ENCODE measurements around the gene SCNN1B.

Gene SCNN1B

DNA sequence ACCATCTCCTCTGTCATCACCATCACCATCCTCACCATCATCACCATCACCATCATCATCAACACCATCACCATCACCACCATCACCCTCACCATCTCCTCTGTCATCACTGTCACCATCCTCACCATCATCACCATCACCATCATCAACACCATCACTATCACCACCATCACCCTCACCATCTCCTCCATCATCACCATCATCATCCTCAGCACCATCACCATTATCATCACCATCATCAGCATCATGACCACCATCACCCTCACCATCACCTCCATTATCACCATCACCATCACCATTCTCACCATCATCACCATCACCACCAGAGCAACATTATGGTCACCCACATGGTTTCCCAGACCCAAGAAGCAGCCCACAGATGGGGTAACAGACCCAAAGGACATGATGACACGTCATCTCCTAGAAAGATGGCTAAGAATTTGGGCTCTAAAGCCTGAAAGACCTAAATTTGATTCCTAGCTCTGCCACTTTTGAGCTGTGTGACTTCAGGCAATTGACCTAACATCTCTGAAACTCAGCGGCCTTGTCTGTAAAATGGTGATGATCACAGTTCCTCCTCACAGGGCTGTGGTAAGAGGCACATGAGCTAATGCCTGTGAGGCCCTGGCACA lies 14.6 kb downstream of the SCNN1B start:
- H3K27me3 ChIP-seq (ENCODE audit: insufficient read depth, poor library complexity, severe bottlenecking) = no peaks in the 10 kb centered on the region
- TF ChIP-seq, protein P1, sequence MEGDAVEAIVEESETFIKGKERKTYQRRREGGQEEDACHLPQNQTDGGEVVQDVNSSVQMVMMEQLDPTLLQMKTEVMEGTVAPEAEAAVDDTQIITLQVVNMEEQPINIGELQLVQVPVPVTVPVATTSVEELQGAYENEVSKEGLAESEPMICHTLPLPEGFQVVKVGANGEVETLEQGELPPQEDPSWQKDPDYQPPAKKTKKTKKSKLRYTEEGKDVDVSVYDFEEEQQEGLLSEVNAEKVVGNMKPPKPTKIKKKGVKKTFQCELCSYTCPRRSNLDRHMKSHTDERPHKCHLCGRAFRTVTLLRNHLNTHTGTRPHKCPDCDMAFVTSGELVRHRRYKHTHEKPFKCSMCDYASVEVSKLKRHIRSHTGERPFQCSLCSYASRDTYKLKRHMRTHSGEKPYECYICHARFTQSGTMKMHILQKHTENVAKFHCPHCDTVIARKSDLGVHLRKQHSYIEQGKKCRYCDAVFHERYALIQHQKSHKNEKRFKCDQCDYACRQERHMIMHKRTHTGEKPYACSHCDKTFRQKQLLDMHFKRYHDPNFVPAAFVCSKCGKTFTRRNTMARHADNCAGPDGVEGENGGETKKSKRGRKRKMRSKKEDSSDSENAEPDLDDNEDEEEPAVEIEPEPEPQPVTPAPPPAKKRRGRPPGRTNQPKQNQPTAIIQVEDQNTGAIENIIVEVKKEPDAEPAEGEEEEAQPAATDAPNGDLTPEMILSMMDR (IDR thresholded peaks at IDR 0.05; ENCODE audit: insufficient read depth, low read length) = no peak
- no peak for TF ChIP-seq POLR2AphosphoS5 (IDR thresholded peaks at IDR 0.05; ENCODE audit: low read depth)
- TF ChIP-seq, protein P2, sequence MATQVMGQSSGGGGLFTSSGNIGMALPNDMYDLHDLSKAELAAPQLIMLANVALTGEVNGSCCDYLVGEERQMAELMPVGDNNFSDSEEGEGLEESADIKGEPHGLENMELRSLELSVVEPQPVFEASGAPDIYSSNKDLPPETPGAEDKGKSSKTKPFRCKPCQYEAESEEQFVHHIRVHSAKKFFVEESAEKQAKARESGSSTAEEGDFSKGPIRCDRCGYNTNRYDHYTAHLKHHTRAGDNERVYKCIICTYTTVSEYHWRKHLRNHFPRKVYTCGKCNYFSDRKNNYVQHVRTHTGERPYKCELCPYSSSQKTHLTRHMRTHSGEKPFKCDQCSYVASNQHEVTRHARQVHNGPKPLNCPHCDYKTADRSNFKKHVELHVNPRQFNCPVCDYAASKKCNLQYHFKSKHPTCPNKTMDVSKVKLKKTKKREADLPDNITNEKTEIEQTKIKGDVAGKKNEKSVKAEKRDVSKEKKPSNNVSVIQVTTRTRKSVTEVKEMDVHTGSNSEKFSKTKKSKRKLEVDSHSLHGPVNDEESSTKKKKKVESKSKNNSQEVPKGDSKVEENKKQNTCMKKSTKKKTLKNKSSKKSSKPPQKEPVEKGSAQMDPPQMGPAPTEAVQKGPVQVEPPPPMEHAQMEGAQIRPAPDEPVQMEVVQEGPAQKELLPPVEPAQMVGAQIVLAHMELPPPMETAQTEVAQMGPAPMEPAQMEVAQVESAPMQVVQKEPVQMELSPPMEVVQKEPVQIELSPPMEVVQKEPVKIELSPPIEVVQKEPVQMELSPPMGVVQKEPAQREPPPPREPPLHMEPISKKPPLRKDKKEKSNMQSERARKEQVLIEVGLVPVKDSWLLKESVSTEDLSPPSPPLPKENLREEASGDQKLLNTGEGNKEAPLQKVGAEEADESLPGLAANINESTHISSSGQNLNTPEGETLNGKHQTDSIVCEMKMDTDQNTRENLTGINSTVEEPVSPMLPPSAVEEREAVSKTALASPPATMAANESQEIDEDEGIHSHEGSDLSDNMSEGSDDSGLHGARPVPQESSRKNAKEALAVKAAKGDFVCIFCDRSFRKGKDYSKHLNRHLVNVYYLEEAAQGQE (IDR thresholded peaks at IDR 0.05; ENCODE audit: insufficient replicate concordance, low read depth) = no peak
- no peak for TF ChIP-seq SPI1 (IDR thresholded peaks at IDR 0.05; ENCODE audit: borderline replicate concordance, low read depth)
- no peak for TF ChIP-seq GABPA (IDR thresholded peaks at IDR 0.05; ENCODE audit: low read depth)
- H3K27ac ChIP-seq (replicated peaks) = no peak overlapping the region
- DNase-seq (ENCODE audit: low read depth in 1 of 2, low spot score in 1 of 2) = no peak
- no peak overlapping the region for H3K4me3 ChIP-seq (replicated peaks; ENCODE audit: insufficient read depth, low read length)

DNA sequence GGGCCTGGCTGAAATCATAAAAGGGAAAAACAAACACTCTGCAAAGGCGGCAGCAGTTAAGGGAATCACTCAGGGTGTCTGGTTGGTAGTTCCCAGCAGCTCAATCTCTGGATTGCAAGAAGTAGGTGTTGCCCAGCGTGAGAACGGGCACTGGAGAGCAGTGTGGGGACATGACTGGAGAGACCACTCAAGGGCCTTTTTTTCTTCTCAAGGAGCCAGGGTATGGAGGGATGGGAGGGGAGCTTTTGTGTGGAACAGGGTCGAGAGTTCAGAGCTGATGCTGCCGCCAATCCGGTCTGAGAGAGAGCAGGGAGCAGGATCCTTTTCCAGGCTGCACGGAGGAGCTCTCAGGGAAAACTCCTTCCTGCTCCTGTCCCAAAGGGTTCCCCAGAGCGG lies 15.2 kb downstream of the SCNN1B start:
- Histone ChIP-seq H3K27ac (replicated peaks) (no peak overlapping the region), H3K27me3 (ENCODE audit: insufficient read depth, poor library complexity, severe bottlenecking) (no peaks in the 10 kb centered on the region), H3K4me3 (replicated peaks; ENCODE audit: insufficient read depth, low read length) (no peak overlapping the region)
- TF ChIP-seq, protein P1 (IDR thresholded peaks at IDR 0.05; ENCODE audit: insufficient read depth, low read length) = no peak
- TF ChIP-seq SPI1 (IDR thresholded peaks at IDR 0.05; ENCODE audit: borderline replicate concordance, low read depth) = no peak
- TF ChIP-seq GABPA (IDR thresholded peaks at IDR 0.05; ENCODE audit: low read depth) = no peak
- no peak for DNase-seq (ENCODE audit: low read depth in 1 of 2, low spot score in 1 of 2)

DNA sequence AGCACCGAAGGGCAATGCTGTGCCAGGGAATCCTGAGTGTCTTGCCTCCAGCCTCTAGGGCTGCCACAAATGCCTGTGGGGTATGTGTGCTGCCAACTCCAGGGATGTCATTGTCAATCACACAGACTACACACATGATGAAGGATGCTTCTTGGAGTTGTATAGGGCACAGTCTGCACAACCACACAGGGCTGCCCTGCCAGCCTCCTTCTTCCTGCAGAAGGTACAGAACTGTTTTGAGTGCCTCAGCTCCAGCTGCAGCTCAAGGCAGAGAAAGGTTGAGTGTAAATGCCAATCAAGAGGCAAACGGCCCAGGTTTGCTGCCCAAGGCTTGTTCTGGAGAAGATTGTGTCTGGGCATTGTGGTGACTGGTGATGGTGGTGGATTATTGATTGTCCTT lies 15.6 kb downstream of the SCNN1B start:
- DNase-seq (ENCODE audit: low read depth in 1 of 2, low spot score in 1 of 2) = no peak
- H3K4me3 ChIP-seq (replicated peaks; ENCODE audit: insufficient read depth, low read length) = no peak overlapping the region
- TF ChIP-seq GABPA (IDR thresholded peaks at IDR 0.05; ENCODE audit: low read depth) = no peak
- TF ChIP-seq, protein P2 (IDR thresholded peaks at IDR 0.05; ENCODE audit: insufficient replicate concordance, low read depth) = no peak
- no peak for TF ChIP-seq POLR2AphosphoS5 (IDR thresholded peaks at IDR 0.05; ENCODE audit: low read depth)
- TF ChIP-seq SPI1 (IDR thresholded peaks at IDR 0.05; ENCODE audit: borderline replicate concordance, low read depth) = no peak
- TF ChIP-seq, protein P1 (IDR thresholded peaks at IDR 0.05; ENCODE audit: insufficient read depth, low read length) = no peak
- no peak overlapping the region for H3K27ac ChIP-seq (replicated peaks)
- H3K27me3 ChIP-seq (ENCODE audit: insufficient read depth, poor library complexity, severe bottlenecking) = no peaks in the 10 kb centered on the region

DNA sequence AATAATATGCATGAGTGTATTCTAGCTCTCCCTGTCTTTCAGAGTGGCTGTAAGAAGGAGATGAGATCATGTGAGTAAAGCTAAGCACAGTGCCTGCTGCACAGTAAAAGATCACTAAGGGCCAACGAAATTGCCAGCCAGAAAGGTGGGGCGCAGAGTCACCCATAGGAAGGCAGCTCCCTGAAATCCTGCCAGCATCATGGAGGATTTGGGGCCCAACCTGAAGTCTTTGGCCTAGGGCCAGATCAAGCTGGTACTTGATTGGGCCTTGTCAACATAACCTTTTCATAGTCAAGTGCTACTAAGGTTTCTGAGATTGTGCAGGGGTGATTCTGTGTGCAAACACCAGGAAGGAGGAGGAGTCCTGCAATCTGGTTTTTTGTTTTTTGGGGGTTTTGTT lies 16.5 kb downstream of the SCNN1B start:
- TF ChIP-seq SPI1 (IDR thresholded peaks at IDR 0.05; ENCODE audit: borderline replicate concordance, low read depth) (no peak), GABPA (IDR thresholded peaks at IDR 0.05; ENCODE audit: low read depth) (no peak), POLR2AphosphoS5 (IDR thresholded peaks at IDR 0.05; ENCODE audit: low read depth) (no peak)
- TF ChIP-seq, protein P2 (IDR thresholded peaks at IDR 0.05; ENCODE audit: insufficient replicate concordance, low read depth) = no peak
- TF ChIP-seq, protein P1 (IDR thresholded peaks at IDR 0.05; ENCODE audit: insufficient read depth, low read length) = no peak
- H3K27me3 ChIP-seq (ENCODE audit: insufficient read depth, poor library complexity, severe bottlenecking) = no peaks in the 10 kb centered on the region
- H3K27ac ChIP-seq (replicated peaks) = no peak overlapping the region
- DNase-seq (ENCODE audit: low read depth in 1 of 2, low spot score in 1 of 2) = no peak
- no peak overlapping the region for H3K4me3 ChIP-seq (replicated peaks; ENCODE audit: insufficient read depth, low read length)
